Measurements from ENCODE around the gene ACLY.
"Not testable (repeated sequence)": the region's sequence is repeated elsewhere in the genome, so short reads cannot be mapped to it uniquely, and the experiment has no call there.

Gene ACLY

GRCh38 chr17:41836550-41837196 lies 82.1 kb downstream of the ACLY start:
- DNase-seq (ENCODE audit: extremely low read depth in 1 of 2, low read depth in 1 of 2), result no peak

- DNase-seq (ENCODE audit: extremely low read depth in 1 of 2, low read depth in 1 of 2), result peak in 1 of 2 donors; percentile 40
These were observed 82.8 kb downstream of the ACLY start, which contains the start of gene NT5C3B for GRCh38 chr17:41835800-41836549. Gene NT5C3B (minus strand): TSS chr17:41836232. CDS start chr17:41836193, 39 bp downstream.

GRCh38 chr17:41835214-41835799 lies 83.4 kb downstream of the ACLY start:
- DNase-seq (ENCODE audit: extremely low read depth in 1 of 2, low read depth in 1 of 2), result no peak

GRCh38 chr17:41829961-41830360 lies 88.8 kb downstream of the ACLY start:
- DNase-seq (ENCODE audit: extremely low read depth in 1 of 2, low read depth in 1 of 2), result not testable (repeated sequence)

GRCh38 chr17:41825175-41825845 lies 93.4 kb downstream of the ACLY start:
- DNase-seq (ENCODE audit: extremely low read depth in 1 of 2, low read depth in 1 of 2), result no peak

GRCh38 chr17:41824086-41824485 lies 94.7 kb downstream of the ACLY start:
- DNase-seq (ENCODE audit: extremely low read depth in 1 of 2, low read depth in 1 of 2), result no peak

GRCh38 chr17:41823580-41823979 lies 95.2 kb downstream of the ACLY start:
- DNase-seq (ENCODE audit: extremely low read depth in 1 of 2, low read depth in 1 of 2), result no peak

- no peak for DNase-seq (ENCODE audit: extremely low read depth in 1 of 2, low read depth in 1 of 2)
These were observed 95.6 kb downstream of the ACLY start for GRCh38 chr17:41823141-41823524.

- DNase-seq (ENCODE audit: extremely low read depth in 1 of 2, low read depth in 1 of 2), result no peak
These were observed 96.3 kb downstream of the ACLY start for GRCh38 chr17:41822216-41823140.

GRCh38 chr17:41821776-41822175 lies 97.0 kb downstream of the ACLY start:
- no peak for DNase-seq (ENCODE audit: extremely low read depth in 1 of 2, low read depth in 1 of 2)

GRCh38 chr17:41818024-41818423 lies 100.7 kb downstream of the ACLY start:
- DNase-seq (ENCODE audit: extremely low read depth in 1 of 2, low read depth in 1 of 2), result no peak

All from activated CD8-positive, alpha-beta memory T cell treated with anti-CD3 and anti-CD28 coated beads for 1 hour (primary cell).